NCI-H146 (cell line): Measurements from ENCODE around the gene WDR5.

Source experiments
- DNase-seq: peaks from one replicate; lab custom pipeline; 2025; lab: John Stamatoyannopoulos, UW

WDR5 gene

GRCh38 chr9:134189145-134189469 is 53.2 kb downstream of the WDR5 start:
- no peak for DNase-seq

DNA sequence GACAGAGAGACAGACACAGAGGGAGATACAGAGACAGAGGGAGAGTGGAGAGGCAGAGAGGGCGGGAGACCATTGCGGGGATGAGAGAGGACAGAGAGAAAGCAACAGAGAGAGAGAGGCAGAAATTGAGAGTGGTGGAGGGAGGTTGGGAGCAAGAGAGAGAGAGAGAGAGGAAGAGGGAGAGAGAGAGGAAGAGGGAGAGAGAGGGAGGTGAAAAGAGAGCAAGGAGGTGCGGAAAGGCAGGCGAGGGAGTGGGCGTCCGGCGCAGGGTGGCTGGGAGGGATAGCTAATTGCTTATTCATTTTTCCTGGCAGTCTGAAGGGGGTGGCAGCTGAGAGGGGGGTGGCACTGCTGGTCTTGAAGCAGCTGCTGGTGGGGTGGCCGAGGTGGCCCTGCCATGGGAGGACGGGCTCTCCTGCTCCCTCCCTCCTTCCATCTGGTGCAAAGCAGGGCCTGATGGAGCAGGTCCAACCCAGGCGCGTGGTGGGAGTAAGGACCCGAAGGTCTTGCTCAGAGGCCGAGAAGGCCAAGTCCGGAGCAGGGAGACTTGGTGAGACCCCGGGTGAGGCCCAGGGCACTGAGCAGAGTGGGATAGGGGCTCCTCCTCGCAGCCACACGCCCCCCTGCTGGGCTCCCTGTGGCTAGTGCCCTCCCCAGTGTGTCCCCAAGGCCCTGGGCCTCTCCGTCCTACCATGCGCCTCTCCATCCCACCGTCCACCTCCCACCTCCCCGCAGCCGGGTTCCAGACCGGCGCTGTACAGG is 53.8 kb downstream of the WDR5 start:
- no peak for DNase-seq

DNA sequence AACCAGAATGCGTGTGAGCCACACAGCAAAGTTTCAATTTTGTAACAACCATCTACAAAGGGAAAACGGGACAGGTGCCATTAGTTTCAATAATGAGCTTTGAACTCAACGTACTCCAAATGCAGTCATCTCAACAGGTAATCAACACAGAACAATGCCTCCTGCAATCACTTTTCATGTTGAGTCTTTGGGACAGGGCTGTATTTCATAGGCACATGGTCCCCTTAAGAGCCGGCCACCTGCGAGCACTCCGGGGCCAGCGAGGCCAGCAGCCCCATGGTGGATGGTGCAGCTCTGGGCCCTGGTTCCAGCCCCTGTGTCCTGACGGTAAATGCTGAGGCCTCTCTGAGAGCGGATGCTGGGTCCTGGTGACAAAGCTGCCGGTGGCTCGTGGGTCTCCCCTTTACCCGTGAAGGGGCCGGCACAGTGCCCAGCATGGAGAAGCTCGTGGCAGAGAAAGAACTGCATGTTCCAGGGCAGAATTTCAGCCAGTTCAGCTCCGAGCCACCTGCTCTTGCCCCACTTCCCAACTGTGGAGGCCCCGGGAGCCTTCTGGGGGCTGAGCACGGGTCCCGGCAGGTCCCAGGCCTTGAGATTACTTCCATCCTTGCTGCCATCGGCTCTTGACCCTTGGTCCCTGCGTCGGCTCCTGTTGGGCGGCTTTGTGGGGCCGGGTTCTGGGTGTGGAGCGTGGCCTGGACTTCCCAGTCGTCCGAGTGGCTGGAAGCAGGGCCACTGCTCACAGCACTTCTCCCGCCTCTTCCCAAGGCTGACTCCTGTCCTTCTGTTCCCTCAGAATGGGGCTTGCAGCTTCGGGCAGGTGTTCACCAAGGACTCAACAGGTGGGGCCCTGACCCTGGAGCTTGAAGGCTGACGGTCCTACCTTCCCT is 54.6 kb downstream of the WDR5 start:
- DNase-seq: no peak

DNA sequence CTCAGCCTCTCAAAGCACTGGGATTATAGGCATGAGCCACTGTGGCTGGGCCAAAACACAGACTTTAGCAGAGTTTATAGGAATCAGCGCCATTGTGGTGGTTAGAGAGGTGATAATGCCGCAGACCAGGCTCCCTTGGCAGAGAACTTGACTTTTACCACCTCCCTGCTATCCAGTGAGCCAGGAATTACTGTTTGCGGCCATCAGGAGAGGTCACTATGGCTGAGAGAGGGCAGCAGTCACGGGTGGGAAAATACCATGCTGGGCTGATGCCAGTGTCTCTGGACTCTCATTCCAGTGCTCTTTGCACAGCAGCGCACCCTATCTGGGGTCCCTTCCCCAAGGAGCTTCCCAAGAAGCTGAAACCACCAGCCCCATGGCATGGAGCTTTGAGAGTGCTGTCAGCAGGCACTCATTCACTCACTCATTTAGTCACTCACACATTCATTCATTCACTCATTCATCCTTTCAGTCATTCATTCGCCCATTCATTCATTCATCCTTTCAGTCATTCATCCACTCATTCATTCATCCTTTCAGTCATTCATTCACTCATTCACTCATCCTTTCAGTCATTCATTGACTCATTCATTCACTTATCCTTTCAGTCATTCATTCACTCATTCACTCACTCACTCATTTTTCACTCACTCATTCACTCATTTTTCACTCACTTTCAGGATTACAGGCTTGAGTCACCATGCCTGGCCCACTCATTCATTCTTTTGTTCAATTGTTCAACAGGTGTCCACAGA is 55.8 kb downstream of the WDR5 start:
- no peak for DNase-seq

GRCh38 chr9:134192311-134192950 is 56.5 kb downstream of the WDR5 start:
- no peak for DNase-seq

DNA sequence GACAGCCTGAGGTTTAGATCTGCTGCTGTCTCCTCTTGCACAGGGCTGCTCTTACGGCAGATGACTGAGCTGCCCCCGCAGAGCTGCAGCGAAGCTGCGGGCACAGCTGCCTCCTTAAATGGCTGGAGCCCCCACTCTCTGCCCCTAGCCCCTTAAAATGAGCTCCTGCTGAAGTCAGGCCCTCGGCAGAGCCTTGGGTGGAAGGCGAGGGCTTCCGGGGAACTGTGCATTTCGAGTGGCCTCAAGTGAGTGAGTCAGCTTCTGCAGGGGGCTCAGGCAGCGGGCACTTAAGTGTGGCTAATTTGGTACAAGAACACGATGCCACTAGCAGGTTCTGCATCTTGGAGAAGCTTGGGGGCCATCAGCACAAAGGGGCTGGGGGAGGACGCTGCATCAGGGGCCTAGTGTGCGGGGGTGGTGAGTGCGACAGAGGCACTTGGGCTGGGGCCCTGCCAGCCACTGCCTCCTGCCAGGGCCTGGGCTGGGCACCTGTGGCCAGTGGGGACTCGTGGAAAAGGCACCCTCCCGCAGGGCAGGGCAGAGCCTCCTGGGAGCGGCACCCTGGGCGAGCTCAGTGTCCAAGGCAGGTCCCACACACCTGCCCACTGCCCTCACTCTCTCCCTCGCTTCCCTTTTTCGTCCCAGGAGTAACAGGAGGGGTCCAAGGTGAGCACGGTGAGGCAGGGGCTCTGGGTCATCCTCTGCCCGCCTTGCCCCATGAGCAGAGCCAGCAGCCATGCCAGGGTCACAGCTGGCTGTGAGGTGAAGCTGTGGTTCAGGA is 57.3 kb downstream of the WDR5 start:
- no peak for DNase-seq

- DNase-seq: no peak
Measured at GRCh38 chr9:134193912-134194535, 58.1 kb downstream of the WDR5 start.

DNA sequence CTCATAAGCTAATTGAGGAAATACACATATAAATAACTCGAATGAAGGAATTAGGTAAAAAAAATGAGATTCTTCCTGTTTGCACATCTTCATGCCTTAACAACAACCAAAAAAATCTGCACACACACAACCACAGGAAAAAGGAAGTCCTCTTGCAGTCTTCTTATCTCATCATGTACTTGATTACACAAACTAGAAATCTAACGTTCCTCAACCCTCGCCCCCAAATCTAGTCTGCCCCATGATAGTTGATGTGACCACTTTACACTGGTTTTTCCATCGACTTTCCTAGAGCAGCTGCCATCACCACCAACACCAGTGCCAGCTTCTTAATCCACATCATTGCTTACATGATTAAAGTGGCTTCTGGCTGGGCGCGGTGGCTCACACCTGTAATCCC is 59.7 kb downstream of the WDR5 start:
- no peak for DNase-seq

- no peak for DNase-seq
Measured at GRCh38 chr9:134196911-134197310, 61.0 kb downstream of the WDR5 start.

DNA sequence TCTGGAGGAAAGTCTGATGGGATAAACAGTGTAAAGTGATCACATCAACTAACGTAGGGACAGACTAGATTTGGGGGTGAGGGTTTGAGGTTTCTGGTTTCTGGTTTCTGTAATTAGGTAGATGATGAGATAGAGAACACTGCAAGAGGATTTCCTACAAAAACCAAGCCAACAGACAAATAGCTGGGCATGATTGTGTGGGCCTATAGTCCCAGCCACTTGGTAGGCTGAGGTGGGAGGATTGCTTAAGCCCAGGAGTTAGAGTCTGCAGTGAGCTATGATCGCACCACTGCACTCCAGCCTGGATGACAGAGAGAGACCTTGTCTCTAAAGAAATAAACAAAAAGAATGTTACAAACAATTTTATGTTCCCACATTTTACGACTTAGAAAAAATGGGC is 62.9 kb downstream of the WDR5 start:
- no peak for DNase-seq

DNA sequence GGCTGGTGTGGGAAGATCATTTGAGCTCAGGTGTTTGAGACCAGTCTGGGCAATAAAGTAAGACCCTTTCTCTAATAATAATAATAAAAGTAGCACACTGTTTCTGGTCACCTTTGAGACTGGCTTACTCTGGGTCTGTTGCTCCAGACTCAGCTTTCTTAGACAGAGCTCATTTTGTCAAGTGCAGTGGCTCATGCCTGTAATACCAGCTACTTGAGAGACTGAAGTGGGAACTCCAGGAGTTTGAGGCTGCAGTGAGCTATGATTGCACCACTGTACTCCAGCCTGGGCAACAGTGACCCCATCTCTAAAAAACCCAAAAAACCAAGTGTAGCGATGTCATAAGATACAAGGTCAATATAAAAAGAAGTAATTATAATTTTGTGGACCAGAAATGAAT is 64.8 kb downstream of the WDR5 start:
- no peak for DNase-seq

- DNase-seq: no peak
Measured at GRCh38 chr9:134203224-134203623, 67.3 kb downstream of the WDR5 start.

- DNase-seq: no peak
Measured at GRCh38 chr9:134204041-134204440, 68.2 kb downstream of the WDR5 start.

- DNase-seq: no peak
Measured at GRCh38 chr9:134204991-134205578, 69.2 kb downstream of the WDR5 start.

GRCh38 chr9:134205672-134206310 is 69.9 kb downstream of the WDR5 start:
- DNase-seq: no peak

- no peak for DNase-seq
Measured at GRCh38 chr9:134206311-134207300, 70.7 kb downstream of the WDR5 start.

GRCh38 chr9:134208310-134208841 is 72.5 kb downstream of the WDR5 start:
- no peak for DNase-seq

GRCh38 chr9:134208981-134209725 is 73.3 kb downstream of the WDR5 start:
- no peak for DNase-seq
